ENCODE data around the gene CLRN1.
"Not testable (repeated sequence)": the region's sequence is repeated elsewhere in the genome, so short reads cannot be mapped to it uniquely, and the experiment has no call there.

Gene CLRN1

DNA sequence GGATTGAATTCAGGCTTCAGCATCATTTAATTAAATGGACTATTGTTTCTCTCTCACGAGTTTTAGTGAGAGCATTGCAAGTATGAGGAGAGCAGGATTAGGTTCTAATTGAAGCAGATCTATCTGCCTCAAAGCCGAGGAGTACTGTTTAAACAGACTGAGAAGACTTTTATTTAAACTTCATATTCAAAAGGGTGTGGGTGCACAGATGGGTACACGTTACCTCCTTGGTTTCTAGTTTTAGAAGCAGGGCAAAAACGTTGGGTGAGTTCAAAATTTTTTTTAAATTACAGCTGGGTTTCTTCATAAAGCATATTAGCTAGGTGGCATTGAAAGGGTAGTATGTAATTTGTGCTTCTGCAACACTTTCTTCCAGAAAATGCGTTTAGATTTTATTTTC, 26.5 kb upstream of the CLRN1 start:
- no peak for DNase-seq (ENCODE audit: low spot score)
- TF ChIP-seq, protein P1, sequence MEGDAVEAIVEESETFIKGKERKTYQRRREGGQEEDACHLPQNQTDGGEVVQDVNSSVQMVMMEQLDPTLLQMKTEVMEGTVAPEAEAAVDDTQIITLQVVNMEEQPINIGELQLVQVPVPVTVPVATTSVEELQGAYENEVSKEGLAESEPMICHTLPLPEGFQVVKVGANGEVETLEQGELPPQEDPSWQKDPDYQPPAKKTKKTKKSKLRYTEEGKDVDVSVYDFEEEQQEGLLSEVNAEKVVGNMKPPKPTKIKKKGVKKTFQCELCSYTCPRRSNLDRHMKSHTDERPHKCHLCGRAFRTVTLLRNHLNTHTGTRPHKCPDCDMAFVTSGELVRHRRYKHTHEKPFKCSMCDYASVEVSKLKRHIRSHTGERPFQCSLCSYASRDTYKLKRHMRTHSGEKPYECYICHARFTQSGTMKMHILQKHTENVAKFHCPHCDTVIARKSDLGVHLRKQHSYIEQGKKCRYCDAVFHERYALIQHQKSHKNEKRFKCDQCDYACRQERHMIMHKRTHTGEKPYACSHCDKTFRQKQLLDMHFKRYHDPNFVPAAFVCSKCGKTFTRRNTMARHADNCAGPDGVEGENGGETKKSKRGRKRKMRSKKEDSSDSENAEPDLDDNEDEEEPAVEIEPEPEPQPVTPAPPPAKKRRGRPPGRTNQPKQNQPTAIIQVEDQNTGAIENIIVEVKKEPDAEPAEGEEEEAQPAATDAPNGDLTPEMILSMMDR (IDR thresholded peaks at IDR 0.05; ENCODE audit: extremely low read depth, missing control alignments): no peak

DNA sequence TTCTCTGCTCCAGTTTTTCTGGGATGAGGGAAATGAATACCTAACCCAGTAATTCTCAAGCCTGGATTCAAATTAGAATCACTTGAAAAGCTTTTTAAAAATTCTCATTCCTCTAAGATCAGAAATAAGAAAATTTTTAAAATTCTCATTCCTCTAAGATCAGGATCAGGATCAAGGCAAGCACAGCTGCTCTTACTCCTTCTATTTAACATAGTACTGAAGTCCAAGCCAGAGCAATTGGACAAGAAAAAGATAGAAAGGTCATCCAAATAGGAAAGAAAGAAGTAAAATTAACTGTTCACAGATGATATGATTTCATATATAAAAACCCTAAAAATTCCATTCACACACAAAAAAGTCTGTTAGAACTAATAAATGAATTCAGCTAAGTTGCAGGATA, 24.2 kb upstream of the CLRN1 start:
- DNase-seq (ENCODE audit: low spot score): no peak
- TF ChIP-seq, protein P1 (IDR thresholded peaks at IDR 0.05; ENCODE audit: extremely low read depth, missing control alignments): no peak

DNA sequence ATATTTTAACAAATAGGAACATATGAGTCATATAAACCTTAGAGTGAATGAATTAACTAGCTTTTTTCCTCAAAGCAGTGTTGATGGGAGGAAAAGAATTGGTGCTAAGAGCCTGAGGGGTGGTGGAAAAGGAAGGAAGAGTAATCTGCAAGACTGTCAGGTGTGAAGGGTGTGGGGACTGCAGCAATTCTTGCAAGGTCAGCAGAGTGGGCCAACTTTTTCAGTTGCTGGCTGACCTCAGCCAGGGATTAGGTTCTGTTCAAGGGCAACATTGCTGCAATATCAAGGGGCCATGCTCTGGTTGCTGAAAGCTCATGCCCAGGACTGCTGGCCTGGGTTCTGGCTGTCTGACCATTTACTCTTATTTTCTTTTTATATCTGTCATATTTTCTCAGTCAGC, 23.0 kb upstream of the CLRN1 start:
- DNase-seq (ENCODE audit: low spot score): no peak
- TF ChIP-seq, protein P1 (IDR thresholded peaks at IDR 0.05; ENCODE audit: extremely low read depth, missing control alignments): no peak

DNA sequence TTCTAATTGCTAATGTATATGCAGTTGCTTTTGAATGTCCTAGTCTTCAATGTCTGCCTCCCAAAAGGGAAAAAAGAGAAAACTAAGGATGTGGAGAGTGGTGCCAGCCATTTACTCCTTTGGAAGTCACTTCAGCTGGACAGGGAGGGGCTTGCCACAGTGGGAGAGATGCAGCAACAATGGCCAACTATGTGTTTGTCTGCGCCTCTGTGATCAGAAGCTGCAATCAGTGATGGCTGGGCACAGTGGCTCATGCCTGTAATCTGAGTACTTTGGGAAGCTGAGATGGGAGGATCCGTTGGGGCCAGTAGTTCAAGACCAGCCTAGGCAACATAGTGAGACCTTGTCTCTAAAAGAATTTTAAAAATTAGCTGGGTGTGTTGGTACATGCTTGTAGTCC, 16.7 kb upstream of the CLRN1 start:
- TF ChIP-seq, protein P1 (IDR thresholded peaks at IDR 0.05; ENCODE audit: extremely low read depth, missing control alignments): no peak
- no peak for DNase-seq (ENCODE audit: low spot score)

DNA sequence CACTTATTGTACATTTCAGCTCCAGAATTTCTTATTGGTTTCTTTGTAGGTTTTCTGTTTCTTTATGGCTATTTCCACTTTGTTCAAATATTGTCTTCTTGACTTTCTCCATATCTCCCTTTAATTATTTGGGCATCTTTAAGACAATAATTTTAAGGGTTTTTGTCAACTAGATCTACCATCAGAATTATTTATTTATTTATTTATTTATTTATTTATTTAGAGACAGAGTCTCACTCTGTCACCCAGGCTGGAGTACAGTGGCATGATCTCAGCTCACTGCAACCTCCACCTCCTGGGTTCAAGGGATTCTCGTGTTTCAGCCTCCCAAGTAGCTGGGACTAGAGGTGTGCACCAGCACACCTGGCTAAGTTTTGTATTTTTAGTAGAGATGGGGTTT, 15.9 kb upstream of the CLRN1 start:
- not testable (repeated sequence) for DNase-seq (ENCODE audit: low spot score)

DNA sequence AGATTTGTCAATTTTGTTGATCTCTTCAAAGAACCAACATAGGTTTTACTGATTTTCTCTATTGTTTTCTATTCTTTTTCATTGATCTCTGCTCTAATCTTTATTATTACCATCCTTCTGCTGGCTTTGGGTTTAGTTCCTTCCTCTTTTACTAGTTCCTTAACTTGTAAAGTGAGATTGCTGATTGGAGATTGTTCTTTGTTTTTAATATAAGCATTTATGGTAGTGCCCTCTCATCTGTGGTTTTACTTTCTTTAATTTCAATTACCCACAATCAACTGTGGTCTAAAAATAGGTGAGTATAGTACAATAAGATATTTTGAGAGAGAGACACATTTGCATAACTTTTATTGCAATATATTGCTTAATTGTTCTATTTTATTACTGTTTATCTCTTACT, 13.2 kb upstream of the CLRN1 start:
- TF ChIP-seq, protein P1 (IDR thresholded peaks at IDR 0.05; ENCODE audit: extremely low read depth, missing control alignments): no peak
- DNase-seq (ENCODE audit: low spot score): no peak

DNA sequence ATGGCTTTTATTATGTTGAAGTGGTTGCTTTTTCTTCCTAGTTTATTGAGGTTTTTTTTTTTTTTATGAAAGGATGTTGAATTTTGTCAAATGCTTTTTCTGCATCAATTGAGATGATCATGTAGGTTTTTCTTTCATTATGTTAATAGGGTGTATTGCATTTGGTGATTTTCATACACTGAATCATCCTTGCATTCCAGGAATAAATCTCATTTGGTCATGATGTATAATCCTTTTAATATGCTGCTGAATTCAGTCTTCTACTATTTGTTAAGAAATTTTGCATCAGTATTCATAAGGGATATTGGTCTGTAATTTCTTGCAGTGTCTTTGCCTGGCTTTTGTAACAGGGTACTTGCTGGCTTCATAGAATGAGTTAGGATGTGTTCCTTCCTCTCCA, 11.5 kb upstream of the CLRN1 start:
- TF ChIP-seq, protein P1 (IDR thresholded peaks at IDR 0.05; ENCODE audit: extremely low read depth, missing control alignments): no peak
- DNase-seq (ENCODE audit: low spot score): no peak

DNA sequence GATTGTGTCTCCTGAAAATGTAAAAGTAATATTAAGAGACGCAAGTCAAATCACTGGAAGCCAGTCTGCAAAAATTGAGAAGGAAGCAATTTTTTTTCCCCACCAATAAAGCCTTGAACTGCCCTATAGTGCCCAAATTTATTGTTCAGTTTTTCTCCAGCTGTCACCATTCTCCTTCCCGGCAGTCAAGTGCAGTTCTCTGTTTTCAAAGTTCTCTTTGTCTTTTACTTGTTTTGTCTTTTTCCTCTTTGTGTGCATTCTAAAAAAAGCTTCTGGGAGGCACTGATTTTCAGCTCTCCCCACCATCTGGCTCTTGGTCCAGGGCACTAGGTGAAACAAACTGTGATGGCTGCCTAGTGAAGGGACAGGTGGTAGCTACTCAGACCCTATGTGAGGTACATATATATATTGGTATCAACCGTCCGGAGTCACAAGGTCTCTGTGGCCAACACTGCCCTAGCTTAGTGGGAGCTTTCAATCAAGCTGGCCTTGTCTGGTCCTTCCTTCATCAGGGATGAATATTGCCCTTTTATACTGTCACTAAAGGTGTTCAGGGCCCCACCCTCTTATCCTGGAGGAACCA, 6.1 kb upstream of the CLRN1 start:
- no peak for DNase-seq (ENCODE audit: low spot score)
- TF ChIP-seq, protein P1 (IDR thresholded peaks at IDR 0.05; ENCODE audit: extremely low read depth, missing control alignments): no peak
